GM12801 (cell line): Measurements from ENCODE around the gene C2CD3.

Source experiments
- TF ChIP-seq, protein P1 (sequence below): IDR thresholded peaks from one replicate; pipeline ENCODE4 v1.5.1; 2011; ENCODE audit warnings: control low read depth; ENCODE audit not compliant: insufficient read length; ENCODE audit errors: extremely low read depth

Gene C2CD3

GRCh38 chr11:73972620-73973449 lies 198.0 kb downstream of the C2CD3 start:
- TF ChIP-seq, protein P1, sequence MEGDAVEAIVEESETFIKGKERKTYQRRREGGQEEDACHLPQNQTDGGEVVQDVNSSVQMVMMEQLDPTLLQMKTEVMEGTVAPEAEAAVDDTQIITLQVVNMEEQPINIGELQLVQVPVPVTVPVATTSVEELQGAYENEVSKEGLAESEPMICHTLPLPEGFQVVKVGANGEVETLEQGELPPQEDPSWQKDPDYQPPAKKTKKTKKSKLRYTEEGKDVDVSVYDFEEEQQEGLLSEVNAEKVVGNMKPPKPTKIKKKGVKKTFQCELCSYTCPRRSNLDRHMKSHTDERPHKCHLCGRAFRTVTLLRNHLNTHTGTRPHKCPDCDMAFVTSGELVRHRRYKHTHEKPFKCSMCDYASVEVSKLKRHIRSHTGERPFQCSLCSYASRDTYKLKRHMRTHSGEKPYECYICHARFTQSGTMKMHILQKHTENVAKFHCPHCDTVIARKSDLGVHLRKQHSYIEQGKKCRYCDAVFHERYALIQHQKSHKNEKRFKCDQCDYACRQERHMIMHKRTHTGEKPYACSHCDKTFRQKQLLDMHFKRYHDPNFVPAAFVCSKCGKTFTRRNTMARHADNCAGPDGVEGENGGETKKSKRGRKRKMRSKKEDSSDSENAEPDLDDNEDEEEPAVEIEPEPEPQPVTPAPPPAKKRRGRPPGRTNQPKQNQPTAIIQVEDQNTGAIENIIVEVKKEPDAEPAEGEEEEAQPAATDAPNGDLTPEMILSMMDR: no peak

GRCh38 chr11:73972187-73972586 lies 198.6 kb downstream of the C2CD3 start:
- TF ChIP-seq, protein P1: no peak

GRCh38 chr11:73971175-73971719 lies 199.6 kb downstream of the C2CD3 start:
- TF ChIP-seq, protein P1: no peak

- TF ChIP-seq, protein P1: no peak
These were observed 200.6 kb downstream of the C2CD3 start for GRCh38 chr11:73969991-73970800.

- TF ChIP-seq, protein P1: no peak
These were observed 201.7 kb downstream of the C2CD3 start for GRCh38 chr11:73969091-73969490.

DNA sequence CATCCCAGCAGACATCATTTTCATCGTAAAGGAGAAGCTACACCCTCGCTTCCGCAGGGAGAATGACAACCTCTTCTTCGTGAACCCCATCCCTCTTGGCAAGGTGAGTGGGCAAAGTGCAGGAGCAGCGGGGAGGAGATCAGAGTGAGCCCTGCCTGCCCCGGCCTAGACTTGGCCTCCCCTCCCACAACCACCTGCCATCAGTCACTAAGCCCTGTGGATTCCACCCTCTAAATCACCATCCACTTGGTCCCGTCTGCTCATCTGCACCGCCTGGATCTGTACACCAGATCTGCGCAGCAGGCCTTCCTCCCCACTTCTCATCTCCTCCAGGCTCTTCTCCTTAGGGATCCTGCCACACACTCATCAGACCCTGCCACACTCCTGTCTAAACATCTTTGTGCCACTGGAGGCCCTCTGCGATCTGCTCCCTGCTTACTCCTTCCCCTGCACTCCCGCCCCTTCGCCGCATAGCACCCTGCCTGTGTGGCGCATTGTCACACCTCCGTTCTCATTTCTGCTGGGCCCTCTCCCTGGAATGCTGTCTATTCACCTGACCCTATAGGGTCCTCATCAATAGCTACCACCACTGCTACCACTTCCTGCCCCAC lies 202.3 kb downstream of the C2CD3 start:
- TF ChIP-seq, protein P1: no peak

DNA sequence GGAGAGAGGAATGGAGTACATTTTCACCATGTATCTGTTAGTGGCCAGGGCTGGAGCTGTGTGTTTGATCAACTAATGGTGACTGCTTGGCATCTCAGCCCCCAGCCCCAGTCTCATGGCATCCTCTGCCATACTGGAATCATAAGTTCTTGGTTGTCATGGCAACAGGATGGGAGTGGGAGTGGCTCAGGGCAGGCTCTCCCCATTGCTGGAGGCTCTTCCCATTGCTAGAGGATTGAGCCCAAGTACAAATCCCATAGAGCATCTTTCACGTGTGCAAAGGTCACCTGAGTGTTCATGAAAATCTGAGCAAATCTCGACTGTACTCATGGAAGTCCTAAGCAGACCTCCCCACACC lies 205.1 kb downstream of the C2CD3 start:
- TF ChIP-seq, protein P1: no peak
